ENCODE measurements around the gene SIPA1L3. TPM values are rescaled to one million over a fixed set of nuclear protein-coding genes. Genes with fewer than 3 reads are reported as not detected.

SIPA1L3 gene
- total and polyA plus RNA-seq, 9 of the 15 experiments (the other 6 are each of a cell fraction or from before 2014, with no cell fraction given), result 0.01 to 6.1 (median 2.5) TPM

DNA sequence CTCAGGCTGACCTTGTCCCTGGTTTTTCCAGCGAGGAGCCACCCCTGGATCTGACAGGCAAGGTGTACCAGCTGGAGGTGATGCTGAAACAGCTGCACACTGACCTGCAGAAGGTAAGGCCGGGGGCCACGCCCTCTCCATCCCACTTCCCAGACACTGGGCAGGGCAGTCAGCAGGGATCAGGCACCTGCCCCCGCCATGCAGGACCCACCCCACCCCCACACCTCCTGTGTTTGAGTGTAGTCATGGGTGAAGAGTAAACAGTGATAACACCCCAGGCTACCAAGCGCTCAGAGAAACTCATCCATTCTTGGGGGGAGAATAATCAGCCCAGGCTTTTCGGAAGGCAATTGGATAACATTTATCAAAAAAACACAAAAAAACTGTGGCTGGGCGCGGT is 297.1 kb downstream of the SIPA1L3 start (continued):
- TF ChIP-seq, protein P1, sequence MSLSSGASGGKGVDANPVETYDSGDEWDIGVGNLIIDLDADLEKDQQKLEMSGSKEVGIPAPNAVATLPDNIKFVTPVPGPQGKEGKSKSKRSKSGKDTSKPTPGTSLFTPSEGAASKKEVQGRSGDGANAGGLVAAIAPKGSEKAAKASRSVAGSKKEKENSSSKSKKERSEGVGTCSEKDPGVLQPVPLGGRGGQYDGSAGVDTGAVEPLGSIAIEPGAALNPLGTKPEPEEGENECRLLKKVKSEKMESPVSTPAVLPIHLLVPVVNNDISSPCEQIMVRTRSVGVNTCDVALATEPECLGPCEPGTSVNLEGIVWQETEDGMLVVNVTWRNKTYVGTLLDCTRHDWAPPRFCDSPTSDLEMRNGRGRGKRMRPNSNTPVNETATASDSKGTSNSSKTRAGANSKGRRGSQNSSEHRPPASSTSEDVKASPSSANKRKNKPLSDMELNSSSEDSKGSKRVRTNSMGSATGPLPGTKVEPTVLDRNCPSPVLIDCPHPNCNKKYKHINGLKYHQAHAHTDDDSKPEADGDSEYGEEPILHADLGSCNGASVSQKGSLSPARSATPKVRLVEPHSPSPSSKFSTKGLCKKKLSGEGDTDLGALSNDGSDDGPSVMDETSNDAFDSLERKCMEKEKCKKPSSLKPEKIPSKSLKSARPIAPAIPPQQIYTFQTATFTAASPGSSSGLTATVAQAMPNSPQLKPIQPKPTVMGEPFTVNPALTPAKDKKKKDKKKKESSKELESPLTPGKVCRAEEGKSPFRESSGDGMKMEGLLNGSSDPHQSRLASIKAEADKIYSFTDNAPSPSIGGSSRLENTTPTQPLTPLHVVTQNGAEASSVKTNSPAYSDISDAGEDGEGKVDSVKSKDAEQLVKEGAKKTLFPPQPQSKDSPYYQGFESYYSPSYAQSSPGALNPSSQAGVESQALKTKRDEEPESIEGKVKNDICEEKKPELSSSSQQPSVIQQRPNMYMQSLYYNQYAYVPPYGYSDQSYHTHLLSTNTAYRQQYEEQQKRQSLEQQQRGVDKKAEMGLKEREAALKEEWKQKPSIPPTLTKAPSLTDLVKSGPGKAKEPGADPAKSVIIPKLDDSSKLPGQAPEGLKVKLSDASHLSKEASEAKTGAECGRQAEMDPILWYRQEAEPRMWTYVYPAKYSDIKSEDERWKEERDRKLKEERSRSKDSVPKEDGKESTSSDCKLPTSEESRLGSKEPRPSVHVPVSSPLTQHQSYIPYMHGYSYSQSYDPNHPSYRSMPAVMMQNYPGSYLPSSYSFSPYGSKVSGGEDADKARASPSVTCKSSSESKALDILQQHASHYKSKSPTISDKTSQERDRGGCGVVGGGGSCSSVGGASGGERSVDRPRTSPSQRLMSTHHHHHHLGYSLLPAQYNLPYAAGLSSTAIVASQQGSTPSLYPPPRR (CRISPR knock-in tag; IDR thresholded peaks at IDR 0.05; ENCODE audit: borderline replicate concordance), result no peak
- no peak for TF ChIP-seq ZNF778 (CRISPR knock-in tag; IDR thresholded peaks at IDR 0.05)
- no peak for TF ChIP-seq NFE2 (IDR thresholded peaks at IDR 0.05; ENCODE audit: low read depth)
- no peak for TF ChIP-seq ZFP1 (CRISPR knock-in tag; IDR thresholded peaks at IDR 0.05)
- no peak for TF ChIP-seq RBFOX2 (IDR thresholded peaks at IDR 0.05; ENCODE audit: low read depth, low read length)
- peak; percentile 46 for TF ChIP-seq VEZF1 (CRISPR knock-in tag; IDR thresholded peaks at IDR 0.05)
- TF ChIP-seq, protein P2, sequence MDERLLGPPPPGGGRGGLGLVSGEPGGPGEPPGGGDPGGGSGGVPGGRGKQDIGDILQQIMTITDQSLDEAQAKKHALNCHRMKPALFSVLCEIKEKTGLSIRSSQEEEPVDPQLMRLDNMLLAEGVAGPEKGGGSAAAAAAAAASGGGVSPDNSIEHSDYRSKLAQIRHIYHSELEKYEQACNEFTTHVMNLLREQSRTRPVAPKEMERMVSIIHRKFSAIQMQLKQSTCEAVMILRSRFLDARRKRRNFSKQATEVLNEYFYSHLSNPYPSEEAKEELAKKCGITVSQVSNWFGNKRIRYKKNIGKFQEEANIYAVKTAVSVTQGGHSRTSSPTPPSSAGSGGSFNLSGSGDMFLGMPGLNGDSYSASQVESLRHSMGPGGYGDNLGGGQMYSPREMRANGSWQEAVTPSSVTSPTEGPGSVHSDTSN (CRISPR knock-in tag; IDR thresholded peaks at IDR 0.05; ENCODE audit: low read depth), result no peak
- TF ChIP-seq, protein P2 (tag; conservative IDR thresholded peaks at IDR 0.05; ENCODE audit: low read depth), result no peak
- TF ChIP-seq SIN3B (IDR thresholded peaks at IDR 0.05; ENCODE audit: low read depth), result no peak
- TF ChIP-seq ZNF212 (CRISPR knock-in tag; IDR thresholded peaks at IDR 0.05), result no peak
- TF ChIP-seq ZNF696 (CRISPR knock-in tag; conservative IDR thresholded peaks at IDR 0.05), result no peak
- TF ChIP-seq KLF10 (CRISPR knock-in tag; IDR thresholded peaks at IDR 0.05), result no peak
- no peak for TF ChIP-seq HIVEP1 (CRISPR knock-in tag; IDR thresholded peaks at IDR 0.05)
- no peak for TF ChIP-seq TEAD1 (CRISPR knock-in tag; IDR thresholded peaks at IDR 0.05)
- no peak for TF ChIP-seq RFX5 (IDR thresholded peaks at IDR 0.05; ENCODE audit: low read depth, low read length)
- TF ChIP-seq PML (IDR thresholded peaks at IDR 0.05; ENCODE audit: low read length), result no peak
- no peak for TF ChIP-seq CEBPB (tag; IDR thresholded peaks at IDR 0.05)
- TF ChIP-seq CTBP1 (IDR thresholded peaks at IDR 0.05; ENCODE audit: borderline replicate concordance), result no peak
- TF ChIP-seq FOXJ2 (tag; IDR thresholded peaks at IDR 0.05), result peak; percentile 99
- TF ChIP-seq MBD2 (IDR thresholded peaks at IDR 0.05; ENCODE audit: borderline replicate concordance, low read depth), result no peak
- peak; percentile 62 for TF ChIP-seq RFX1 (IDR thresholded peaks at IDR 0.05)
- TF ChIP-seq PTBP1 (IDR thresholded peaks at IDR 0.05; ENCODE audit: low read depth, low read length), result no peak

Data from K562 (cell line).